ENCODE measurements around the gene L2HGDH. TPM values are rescaled to one million over a fixed set of nuclear protein-coding genes. Genes with fewer than 3 reads are reported as not detected.

Gene L2HGDH
- total RNA-seq, 4 donors from 2014 or later = 0.80 to 73.3 (median 8.3) TPM

DNA sequence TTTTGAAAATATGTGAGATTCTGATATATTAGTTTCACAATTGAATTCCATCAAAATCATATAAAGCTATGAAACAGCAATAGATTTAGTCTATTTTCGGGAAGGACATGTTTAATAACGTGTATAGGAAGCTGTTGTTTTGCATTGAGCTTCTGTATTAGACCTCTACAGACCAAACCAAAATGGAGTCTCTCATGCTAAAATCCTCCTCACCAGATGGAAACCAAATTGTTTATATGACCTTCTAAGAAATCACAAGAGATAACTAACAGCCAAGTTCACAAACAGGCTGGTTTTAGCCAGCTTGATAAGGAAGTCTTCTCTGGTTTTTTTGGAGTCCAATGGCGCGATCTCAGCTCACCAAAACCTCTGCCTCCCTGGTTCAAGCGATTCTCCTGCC, 23.9 kb downstream of the L2HGDH start:
- WGBS, 2 donors (ENCODE audit: low coverage in 1 of 2) = 97 to 98% methylated on average over 4 to 5 of the region's 5 CpGs
- in situ Hi-C loops (cut with MboI; ENCODE audit: low pct_ligation_motif_present in 1 of 4, low pct_unique_long_range_greater_than_20kb in 1 of 4, low sequenced_read_pairs in 3 of 4) = no loop called here
- intact Hi-C loops (cut with DNase I; ENCODE audit: low total_unique reads) = no loop called here

GRCh38 chr14:50285861-50286260, 26.2 kb downstream of the L2HGDH start:
- Histone ChIP-seq H3K4me3 (no peak overlapping the region), H3K9me3 (no peaks in the 10 kb centered on the region), H3K27ac (no peak overlapping the region), H3K36me3 (no peaks in the 10 kb centered on the region), H3K27me3 (no peaks in the 10 kb centered on the region), H3K4me1 (no peaks in the 10 kb centered on the region)
- in situ Hi-C loops (cut with MboI; ENCODE audit: low pct_ligation_motif_present in 1 of 4, low pct_unique_long_range_greater_than_20kb in 1 of 4, low sequenced_read_pairs in 3 of 4) = no loop called here
- intact Hi-C loops (cut with DNase I; ENCODE audit: low total_unique reads) = no loop called here
- TF ChIP-seq POLR2AphosphoS5 (IDR thresholded peaks at IDR 0.05) (no peak), EP300 (IDR thresholded peaks at IDR 0.05; ENCODE audit: low read depth) (no peak), POLR2A (IDR thresholded peaks at IDR 0.05) (no peak)
- TF ChIP-seq, protein P1, sequence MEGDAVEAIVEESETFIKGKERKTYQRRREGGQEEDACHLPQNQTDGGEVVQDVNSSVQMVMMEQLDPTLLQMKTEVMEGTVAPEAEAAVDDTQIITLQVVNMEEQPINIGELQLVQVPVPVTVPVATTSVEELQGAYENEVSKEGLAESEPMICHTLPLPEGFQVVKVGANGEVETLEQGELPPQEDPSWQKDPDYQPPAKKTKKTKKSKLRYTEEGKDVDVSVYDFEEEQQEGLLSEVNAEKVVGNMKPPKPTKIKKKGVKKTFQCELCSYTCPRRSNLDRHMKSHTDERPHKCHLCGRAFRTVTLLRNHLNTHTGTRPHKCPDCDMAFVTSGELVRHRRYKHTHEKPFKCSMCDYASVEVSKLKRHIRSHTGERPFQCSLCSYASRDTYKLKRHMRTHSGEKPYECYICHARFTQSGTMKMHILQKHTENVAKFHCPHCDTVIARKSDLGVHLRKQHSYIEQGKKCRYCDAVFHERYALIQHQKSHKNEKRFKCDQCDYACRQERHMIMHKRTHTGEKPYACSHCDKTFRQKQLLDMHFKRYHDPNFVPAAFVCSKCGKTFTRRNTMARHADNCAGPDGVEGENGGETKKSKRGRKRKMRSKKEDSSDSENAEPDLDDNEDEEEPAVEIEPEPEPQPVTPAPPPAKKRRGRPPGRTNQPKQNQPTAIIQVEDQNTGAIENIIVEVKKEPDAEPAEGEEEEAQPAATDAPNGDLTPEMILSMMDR (IDR thresholded peaks at IDR 0.05) = no peak
- DNase-seq = no peak

More for the DNA sequence above, 23.9 kb downstream of the L2HGDH start:
- no peaks in the 10 kb centered on the region for H3K27me3 ChIP-seq
- TF ChIP-seq POLR2AphosphoS5 (IDR thresholded peaks at IDR 0.05) (no peak), POLR2A (IDR thresholded peaks at IDR 0.05) (no peak), EP300 (IDR thresholded peaks at IDR 0.05; ENCODE audit: low read depth) (no peak)
- TF ChIP-seq, protein P1 (IDR thresholded peaks at IDR 0.05) = no peak
- H3K4me1 ChIP-seq = no peaks in the 10 kb centered on the region
- H3K36me3 ChIP-seq = no peaks in the 10 kb centered on the region
- no peak overlapping the region for H3K27ac ChIP-seq
- H3K9me3 ChIP-seq = no peaks in the 10 kb centered on the region
- no peak for DNase-seq
- no peak overlapping the region for H3K4me3 ChIP-seq

DNA sequence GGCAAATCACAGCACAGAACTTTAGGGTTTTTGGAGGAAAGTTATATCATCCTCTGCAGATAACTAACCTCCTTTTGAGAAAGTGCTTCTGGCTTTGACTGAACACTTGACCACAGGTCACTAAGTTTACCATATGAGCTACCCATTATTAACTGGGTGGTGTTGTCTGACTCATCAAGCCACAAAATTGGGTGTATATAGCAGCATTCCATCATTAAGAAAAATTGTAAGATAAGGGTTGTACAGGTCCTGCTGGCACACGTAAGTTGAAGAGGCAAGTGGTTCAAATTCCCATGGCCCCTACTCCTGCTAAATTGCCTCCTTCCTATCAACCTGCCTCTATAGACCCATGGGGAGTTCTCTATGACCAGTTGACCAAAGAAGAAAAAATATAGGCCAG, 39.5 kb downstream of the L2HGDH start:
- in situ Hi-C loops (cut with MboI; ENCODE audit: low pct_ligation_motif_present in 1 of 4, low pct_unique_long_range_greater_than_20kb in 1 of 4, low sequenced_read_pairs in 3 of 4) = no loop called here
- H3K27me3 ChIP-seq = no peaks in the 10 kb centered on the region

DNA sequence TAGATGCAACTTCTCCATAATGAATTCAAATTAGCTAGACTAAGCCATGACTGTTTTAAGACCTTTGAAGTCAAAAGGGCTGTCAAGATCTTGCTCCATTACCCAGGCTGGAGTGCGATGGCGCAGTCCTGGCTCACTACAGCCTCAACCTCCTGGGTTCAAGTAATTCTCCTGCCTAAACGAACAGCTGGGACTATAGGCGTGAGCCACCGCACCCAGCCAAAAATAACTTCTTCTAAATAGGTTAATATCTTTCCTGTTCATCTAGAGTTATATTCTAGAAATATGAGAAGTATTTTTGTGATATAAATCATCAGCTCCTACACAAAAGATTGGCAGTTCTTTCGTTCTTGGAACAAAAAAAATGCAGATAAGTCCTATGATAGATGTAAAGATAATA, 41.1 kb downstream of the L2HGDH start:
- no peaks in the 10 kb centered on the region for H3K9me3 ChIP-seq
- no peak overlapping the region for H3K4me3 ChIP-seq
- intact Hi-C loops (cut with DNase I; ENCODE audit: low total_unique reads) = loop anchor here (1.0 kb wide), 1 partner anchor 21 kb away; no protein-coding TSS in a partner anchor
- no peak for TF ChIP-seq POLR2AphosphoS5 (IDR thresholded peaks at IDR 0.05)
- TF ChIP-seq, protein P1 (IDR thresholded peaks at IDR 0.05) = no peak
- TF ChIP-seq POLR2A (IDR thresholded peaks at IDR 0.05) = no peak
- no peak for TF ChIP-seq EP300 (IDR thresholded peaks at IDR 0.05; ENCODE audit: low read depth)
- no peaks in the 10 kb centered on the region for H3K27me3 ChIP-seq
- no peaks in the 10 kb centered on the region for H3K36me3 ChIP-seq
- DNase-seq = no peak
- in situ Hi-C loops (cut with MboI; ENCODE audit: low pct_ligation_motif_present in 1 of 4, low pct_unique_long_range_greater_than_20kb in 1 of 4, low sequenced_read_pairs in 3 of 4) = no loop called here
- no peak overlapping the region for H3K27ac ChIP-seq
- no peaks in the 10 kb centered on the region for H3K4me1 ChIP-seq
- 91 to 93% methylated on average over 5 to 6 of the region's 6 CpGs for WGBS, 2 donors (ENCODE audit: low coverage in 1 of 2)

More for the DNA sequence above, 39.5 kb downstream of the L2HGDH start:
- whole genome bisulfite sequencing, 2 donors (ENCODE audit: low coverage in 1 of 2) = 96 to 100% methylated on average over 1 of the region's 1 CpG
- TF ChIP-seq POLR2AphosphoS5 (IDR thresholded peaks at IDR 0.05) = no peak
- no peak for TF ChIP-seq POLR2A (IDR thresholded peaks at IDR 0.05)
- TF ChIP-seq, protein P1 (IDR thresholded peaks at IDR 0.05) = no peak
- no peak for TF ChIP-seq EP300 (IDR thresholded peaks at IDR 0.05; ENCODE audit: low read depth)
- Histone ChIP-seq H3K27ac (no peak overlapping the region), H3K9me3 (no peaks in the 10 kb centered on the region), H3K4me1 (no peaks in the 10 kb centered on the region), H3K4me3 (no peak overlapping the region), H3K36me3 (no peaks in the 10 kb centered on the region)
- intact Hi-C loops (cut with DNase I; ENCODE audit: low total_unique reads) = no loop called here
- no peak for DNase-seq
